K562 (cell line): ENCODE results near the gene ZNF775. TPM values are rescaled to one million over a fixed set of nuclear protein-coding genes. Genes with fewer than 3 reads are reported as not detected.

Experiments
- C11orf30 ChIP-seq: fragments of 450-650 bp; IDR thresholded peaks from 2 replicates; pipeline ENCODE4 v1.6.1; 2016; ENCODE audit warnings: low read depth, mild to moderate bottlenecking
- HIVEP1 ChIP-seq: fragments of 250-450 bp; sonication (Bioruptor Pico); IDR thresholded peaks from 2 replicates; pipeline ENCODE4 v1.4.0; 2020; ENCODE audit warnings: mild to moderate bottlenecking
- HLTF ChIP-seq: fragments of 450-650 bp; IDR thresholded peaks from 2 replicates; pipeline ENCODE4 v1.6.1; 2016
- NFIC ChIP-seq: fragments of 450-650 bp; IDR thresholded peaks from 2 replicates; pipeline ENCODE4 v1.6.1; 2017; ENCODE audit warnings: mild to moderate bottlenecking, inconsistent platforms
- RAD21 ChIP-seq, 2 experiments: fragments of 250-450 bp in 1 of 2; fragments of 450-650 bp in 1 of 2; sonication (Bioruptor Pico) in 1 of 2; formaldehyde crosslinking in 1 of 2; IDR thresholded peaks in 1 of 2; conservative IDR thresholded peaks in 1 of 2; 2 replicates each; pipeline versions ENCODE4 v1.4.0 to v1.8.0; 2020 to 2022; ENCODE audit warnings: mild to moderate bottlenecking in 2 of 2, moderate library complexity in 1 of 2
- ZNF354B ChIP-seq: fragments of 250-450 bp; sonication (Bioruptor Pico); IDR thresholded peaks from 2 replicates; pipeline ENCODE4 v1.4.0; 2020
- polyA plus RNA-seq, 8 experiments: library from polyadenylated mRNA; depleted of rRNA in 4 of 8; stranded (reverse) in 5 of 8; unstranded in 3 of 8; fragments of >200 nt; fragmentation: Nextera tagmentation in 2 of 8; fragmentation: Illumina TruSeq in 1 of 8; extraction: Ambion mirVana in 2 of 8; extraction: Trizol in 1 of 8; gene quantifications; 2 replicates each; pipeline versions ENCODE4 v1.2.1 to v1.2.3, GENCODE V29; 2011 to 2014; ENCODE audit warnings: inconsistent platforms in 1 of 8, missing spikeins in 1 of 8
- total RNA-seq, 7 experiments: library from RNA; depleted of rRNA in 6 of 7; stranded (reverse); fragments of >200 nt in 6 of 7; fragmentation: Illumina TruSeq in 2 of 7; extraction: Trizol in 2 of 7; gene quantifications; 2 replicates each; pipeline versions ENCODE4 v1.2.1 to v1.2.3, GENCODE V29; 2011 to 2021; ENCODE audit warnings: low replicate concordance in 1 of 7
- TF ChIP-seq, protein P1 (sequence below): conservative IDR thresholded peaks from 2 replicates; pipeline ENCODE4 v1.6.1; 2011; ENCODE audit warnings: low read depth, mild to moderate bottlenecking, low read length; ENCODE audit not compliant: control insufficient read depth
- TF ChIP-seq, protein P2 (sequence below): fragments of 250-450 bp; sonication (Bioruptor Pico); IDR thresholded peaks from 2 replicates; pipeline ENCODE4 v1.4.0; 2020
- TF ChIP-seq, protein P3 (sequence below), 2 experiments: fragments of 450-650 bp in 1 of 2; sonication (generic) in 1 of 2; formaldehyde crosslinking in 1 of 2; IDR thresholded peaks; 2 replicates each; pipeline versions ENCODE4 v1.7.1 to v1.9.0; 2016 to 2022; ENCODE audit warnings: inconsistent platforms in 1 of 2, mild to moderate bottlenecking in 1 of 2, missing genetic modification reagents in 1 of 2
- TF ChIP-seq, protein P4 (sequence below): fragments of 450-650 bp; IDR thresholded peaks from 2 replicates; pipeline ENCODE4 v1.6.1; 2018; ENCODE audit warnings: mild to moderate bottlenecking, low read depth; ENCODE audit not compliant: partially characterized antibody
- TF ChIP-seq, protein P5 (sequence below): fragments of 250-450 bp; sonication (Bioruptor Pico); IDR thresholded peaks from 2 replicates; pipeline ENCODE4 v1.4.0; 2020; ENCODE audit warnings: borderline replicate concordance

The ZNF775 gene
- total and polyA plus RNA-seq, 9 of the 15 experiments (the other 6 are each of a cell fraction or from before 2014, with no cell fraction given): 0.04 to 18.7 (median 4.9) TPM

DNA sequence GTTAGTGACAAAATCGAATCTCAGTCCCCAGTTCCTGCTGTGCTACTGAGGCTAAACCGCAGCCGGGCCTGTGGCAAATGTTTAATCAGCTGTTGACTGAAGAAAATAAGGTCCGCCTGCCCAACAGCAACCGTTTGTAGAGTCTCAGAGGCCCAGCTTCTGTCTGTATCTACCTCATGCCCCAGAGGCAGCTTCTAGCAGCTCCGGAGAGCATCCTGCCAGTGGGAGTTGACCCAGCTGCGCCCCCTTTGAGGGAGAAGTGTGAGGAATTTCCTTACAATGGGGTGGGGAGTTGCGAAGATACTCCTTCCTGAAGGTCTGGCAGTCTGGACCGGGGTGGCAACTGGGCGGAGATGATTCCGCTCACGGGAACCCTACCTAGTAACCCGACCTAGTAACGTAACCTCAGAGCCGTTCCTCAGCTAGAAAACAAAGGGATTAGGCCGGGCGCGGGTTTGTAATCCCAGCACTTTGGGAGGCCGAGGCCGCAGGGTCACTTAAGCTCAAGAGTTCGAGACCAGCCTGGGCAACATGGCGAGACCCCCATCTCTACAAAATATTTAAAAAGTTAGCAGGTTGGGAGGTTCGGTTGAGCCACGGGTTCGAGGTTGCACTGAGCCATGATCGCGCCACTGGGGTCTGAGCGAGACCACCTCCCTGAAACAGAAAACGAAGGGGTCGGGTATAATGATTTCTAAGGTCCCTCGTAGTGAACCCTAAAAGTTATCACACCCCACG, 846 bp upstream of the ZNF775 start (continued):
- TF ChIP-seq HIVEP1 (CRISPR knock-in tag): no peak
- TF ChIP-seq NFIC: no peak
- TF ChIP-seq, protein P1, sequence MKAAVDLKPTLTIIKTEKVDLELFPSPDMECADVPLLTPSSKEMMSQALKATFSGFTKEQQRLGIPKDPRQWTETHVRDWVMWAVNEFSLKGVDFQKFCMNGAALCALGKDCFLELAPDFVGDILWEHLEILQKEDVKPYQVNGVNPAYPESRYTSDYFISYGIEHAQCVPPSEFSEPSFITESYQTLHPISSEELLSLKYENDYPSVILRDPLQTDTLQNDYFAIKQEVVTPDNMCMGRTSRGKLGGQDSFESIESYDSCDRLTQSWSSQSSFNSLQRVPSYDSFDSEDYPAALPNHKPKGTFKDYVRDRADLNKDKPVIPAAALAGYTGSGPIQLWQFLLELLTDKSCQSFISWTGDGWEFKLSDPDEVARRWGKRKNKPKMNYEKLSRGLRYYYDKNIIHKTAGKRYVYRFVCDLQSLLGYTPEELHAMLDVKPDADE: 0 out of 2 replicates have a peak, but pooled peaks have one; percentile 37
- TF ChIP-seq, protein P2, sequence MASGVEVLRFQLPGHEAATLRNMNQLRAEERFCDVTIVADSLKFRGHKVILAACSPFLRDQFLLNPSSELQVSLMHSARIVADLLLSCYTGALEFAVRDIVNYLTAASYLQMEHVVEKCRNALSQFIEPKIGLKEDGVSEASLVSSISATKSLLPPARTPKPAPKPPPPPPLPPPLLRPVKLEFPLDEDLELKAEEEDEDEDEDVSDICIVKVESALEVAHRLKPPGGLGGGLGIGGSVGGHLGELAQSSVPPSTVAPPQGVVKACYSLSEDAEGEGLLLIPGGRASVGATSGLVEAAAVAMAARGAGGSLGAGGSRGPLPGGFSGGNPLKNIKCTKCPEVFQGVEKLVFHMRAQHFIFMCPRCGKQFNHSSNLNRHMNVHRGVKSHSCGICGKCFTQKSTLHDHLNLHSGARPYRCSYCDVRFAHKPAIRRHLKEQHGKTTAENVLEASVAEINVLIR (CRISPR knock-in tag): no peak
- TF ChIP-seq ZNF354B: no peak
- peak; percentile 38 to 43 for TF ChIP-seq RAD21 (CRISPR knock-in tag; conservative IDR thresholded peaks at IDR 0.05 in 1 of 2, IDR thresholded peaks at IDR 0.05 in 1 of 2)
- no peak for TF ChIP-seq C11orf30
- TF ChIP-seq, protein P3, sequence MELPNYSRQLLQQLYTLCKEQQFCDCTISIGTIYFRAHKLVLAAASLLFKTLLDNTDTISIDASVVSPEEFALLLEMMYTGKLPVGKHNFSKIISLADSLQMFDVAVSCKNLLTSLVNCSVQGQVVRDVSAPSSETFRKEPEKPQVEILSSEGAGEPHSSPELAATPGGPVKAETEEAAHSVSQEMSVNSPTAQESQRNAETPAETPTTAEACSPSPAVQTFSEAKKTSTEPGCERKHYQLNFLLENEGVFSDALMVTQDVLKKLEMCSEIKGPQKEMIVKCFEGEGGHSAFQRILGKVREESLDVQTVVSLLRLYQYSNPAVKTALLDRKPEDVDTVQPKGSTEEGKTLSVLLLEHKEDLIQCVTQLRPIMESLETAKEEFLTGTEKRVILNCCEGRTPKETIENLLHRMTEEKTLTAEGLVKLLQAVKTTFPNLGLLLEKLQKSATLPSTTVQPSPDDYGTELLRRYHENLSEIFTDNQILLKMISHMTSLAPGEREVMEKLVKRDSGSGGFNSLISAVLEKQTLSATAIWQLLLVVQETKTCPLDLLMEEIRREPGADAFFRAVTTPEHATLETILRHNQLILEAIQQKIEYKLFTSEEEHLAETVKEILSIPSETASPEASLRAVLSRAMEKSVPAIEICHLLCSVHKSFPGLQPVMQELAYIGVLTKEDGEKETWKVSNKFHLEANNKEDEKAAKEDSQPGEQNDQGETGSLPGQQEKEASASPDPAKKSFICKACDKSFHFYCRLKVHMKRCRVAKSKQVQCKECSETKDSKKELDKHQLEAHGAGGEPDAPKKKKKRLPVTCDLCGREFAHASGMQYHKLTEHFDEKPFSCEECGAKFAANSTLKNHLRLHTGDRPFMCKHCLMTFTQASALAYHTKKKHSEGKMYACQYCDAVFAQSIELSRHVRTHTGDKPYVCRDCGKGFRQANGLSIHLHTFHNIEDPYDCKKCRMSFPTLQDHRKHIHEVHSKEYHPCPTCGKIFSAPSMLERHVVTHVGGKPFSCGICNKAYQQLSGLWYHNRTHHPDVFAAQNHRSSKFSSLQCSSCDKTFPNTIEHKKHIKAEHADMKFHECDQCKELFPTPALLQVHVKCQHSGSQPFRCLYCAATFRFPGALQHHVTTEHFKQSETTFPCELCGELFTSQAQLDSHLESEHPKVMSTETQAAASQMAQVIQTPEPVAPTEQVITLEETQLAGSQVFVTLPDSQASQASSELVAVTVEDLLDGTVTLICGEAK (IDR thresholded peaks at IDR 0.05): peak; percentile 50; the same call in 1 of the 2 replicates
- TF ChIP-seq, protein P3 (CRISPR knock-in tag; IDR thresholded peaks at IDR 0.05): no peak
- TF ChIP-seq, protein P4, sequence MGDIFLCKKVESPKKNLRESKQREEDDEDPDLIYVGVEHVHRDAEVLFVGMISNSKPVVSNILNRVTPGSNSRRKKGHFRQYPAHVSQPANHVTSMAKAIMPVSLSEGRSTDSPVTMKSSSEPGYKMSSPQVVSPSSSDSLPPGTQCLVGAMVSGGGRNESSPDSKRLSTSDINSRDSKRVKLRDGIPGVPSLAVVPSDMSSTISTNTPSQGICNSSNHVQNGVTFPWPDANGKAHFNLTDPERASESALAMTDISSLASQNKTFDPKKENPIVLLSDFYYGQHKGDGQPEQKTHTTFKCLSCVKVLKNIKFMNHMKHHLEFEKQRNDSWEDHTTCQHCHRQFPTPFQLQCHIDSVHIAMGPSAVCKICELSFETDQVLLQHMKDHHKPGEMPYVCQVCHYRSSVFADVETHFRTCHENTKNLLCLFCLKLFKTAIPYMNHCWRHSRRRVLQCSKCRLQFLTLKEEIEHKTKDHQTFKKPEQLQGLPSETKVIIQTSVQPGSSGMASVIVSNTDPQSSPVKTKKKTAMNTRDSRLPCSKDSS: no peak
- TF ChIP-seq, protein P5, sequence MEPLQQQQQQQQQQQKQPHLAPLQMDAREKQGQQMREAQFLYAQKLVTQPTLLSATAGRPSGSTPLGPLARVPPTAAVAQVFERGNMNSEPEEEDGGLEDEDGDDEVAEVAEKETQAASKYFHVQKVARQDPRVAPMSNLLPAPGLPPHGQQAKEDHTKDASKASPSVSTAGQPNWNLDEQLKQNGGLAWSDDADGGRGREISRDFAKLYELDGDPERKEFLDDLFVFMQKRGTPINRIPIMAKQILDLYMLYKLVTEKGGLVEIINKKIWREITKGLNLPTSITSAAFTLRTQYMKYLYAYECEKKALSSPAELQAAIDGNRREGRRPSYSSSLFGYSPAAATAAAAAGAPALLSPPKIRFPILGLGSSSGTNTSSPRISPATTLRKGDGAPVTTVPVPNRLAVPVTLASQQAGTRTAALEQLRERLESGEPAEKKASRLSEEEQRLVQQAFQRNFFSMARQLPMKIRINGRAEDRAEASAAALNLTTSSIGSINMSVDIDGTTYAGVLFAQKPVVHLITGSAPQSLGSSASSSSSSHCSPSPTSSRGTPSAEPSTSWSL (CRISPR knock-in tag): no peak
- peak; percentile 36; the same call in 1 of the 2 replicates for TF ChIP-seq HLTF
